NAMALWA (cell line): ENCODE results near the gene KIR2DL3.
"Not testable (repeated sequence)": the region's sequence is repeated elsewhere in the genome, so short reads cannot be mapped to it uniquely, and the experiment has no call there.

Experiments used
- DNase-seq: peaks from one replicate; pipeline ENCODE4 v3.0.0-alpha.2; 2015; ENCODE audit warnings: low spot score

Gene KIR2DL3

DNA sequence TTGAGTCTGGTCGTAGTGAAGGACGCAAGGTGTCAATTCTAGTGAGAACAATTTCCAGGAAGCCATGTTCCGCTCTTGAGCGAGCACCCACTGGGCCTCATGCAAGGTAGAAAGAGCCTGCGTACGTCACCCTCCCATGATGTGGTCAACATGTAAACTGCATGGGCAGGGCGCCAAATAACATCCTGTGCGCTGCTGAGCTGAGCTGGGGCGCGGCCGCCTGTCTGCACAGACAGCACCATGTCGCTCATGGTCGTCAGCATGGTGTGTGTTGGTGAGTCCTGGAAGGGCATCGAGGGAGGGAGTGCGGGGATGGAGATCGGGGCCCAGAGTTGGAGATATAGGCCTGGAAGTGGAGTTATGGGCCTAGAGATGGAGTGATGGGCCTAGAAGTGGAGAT lies at the start of gene KIR2DL3:
KIR2DL3 (plus strand) TSS at position 208 of the 400 bp plus-strand sequence; CDS start at position 241, 33 bp downstream.
- not testable (repeated sequence) for DNase-seq

DNA sequence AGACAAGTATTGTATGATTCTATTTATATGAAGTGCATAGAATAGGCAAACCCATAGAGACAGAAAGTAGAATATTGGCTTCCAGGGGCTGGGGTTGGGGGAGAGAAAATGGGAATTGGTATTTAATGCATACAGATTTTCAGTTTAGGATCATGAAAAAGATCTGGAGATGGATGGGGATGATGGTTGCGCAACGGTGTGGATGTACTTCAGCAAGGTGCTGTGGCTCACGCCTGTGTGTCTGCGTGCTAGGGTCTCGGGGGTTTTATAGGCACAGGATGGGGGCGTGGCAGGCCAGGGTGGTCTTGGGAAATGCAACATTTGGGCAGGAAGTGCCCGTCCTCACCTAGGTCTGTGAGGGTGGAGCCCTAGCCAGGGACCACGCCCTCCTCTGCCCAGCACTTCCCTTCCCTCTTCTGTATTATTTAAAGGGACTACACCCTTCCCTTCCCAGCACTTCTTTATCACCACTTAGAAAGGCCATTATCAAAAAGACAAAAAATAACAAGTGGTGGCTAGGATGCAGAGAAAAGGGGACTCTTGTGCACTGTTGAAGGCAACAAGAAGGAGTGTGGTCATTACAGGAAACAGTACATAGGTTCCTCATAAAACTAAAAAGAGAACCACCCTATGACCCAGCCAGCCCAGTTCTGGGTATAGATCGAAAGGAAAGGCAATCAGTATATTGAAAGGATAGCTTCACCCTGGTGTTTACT lies 46.6 kb upstream of the KIR2DL3 start:
- no peak for DNase-seq

DNA sequence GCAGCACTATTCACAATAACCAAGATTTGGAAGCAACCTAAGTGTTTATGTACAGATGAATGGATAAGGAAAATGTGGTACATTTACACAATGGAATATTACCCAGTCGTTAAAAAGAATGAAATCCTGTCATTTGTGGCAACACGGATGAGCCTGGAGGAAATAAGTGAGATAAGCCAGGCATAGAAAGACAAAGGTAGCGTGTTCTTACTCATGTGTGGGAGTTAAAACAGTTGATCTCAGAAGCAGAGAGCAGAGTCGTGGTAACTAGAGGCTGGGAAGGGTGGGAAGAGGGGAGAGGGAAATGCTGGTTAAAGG lies 46.1 kb upstream of the KIR2DL3 start:
- no peak for DNase-seq

DNA sequence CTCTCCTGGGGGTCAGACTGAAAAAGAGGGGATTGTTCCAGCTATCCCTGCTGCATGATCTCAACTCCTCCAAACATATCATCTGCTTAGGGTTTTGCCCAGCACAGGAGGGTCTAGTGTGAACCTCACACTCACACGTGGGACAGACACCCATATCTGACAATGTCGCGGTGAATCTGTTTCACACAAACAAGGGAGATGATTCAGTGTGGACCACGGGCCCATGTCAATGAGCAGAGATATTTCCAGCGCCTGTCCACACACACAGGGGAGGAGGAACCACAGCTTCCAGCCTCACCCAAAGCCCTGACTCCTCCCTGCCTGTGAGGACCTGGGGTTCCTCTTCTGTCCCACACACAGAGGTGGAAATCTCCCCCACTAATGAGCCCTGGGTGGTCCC lies 43.7 kb upstream of the KIR2DL3 start:
- no peak for DNase-seq

DNA sequence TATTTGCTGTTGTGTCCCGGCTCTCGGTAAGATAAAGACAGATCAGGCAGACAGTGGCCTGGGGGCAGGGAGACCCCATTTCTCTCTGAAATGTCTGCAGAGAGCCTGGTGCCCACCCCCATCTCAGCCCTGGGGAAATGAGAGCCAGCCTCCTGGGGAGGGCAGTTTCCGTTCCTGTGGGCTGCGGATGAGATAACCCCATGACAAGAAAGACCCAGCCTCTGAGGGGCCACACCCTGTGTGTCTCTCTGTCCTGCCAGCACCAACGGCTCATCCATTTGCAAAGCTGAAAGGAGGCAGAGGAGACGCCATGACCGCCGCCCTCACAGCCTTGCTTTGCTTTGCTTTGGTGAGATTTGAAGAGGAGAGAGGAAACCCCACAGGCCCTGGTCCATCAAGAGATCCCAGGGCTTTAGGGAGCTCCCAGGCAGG lies 42.2 kb upstream of the KIR2DL3 start:
- DNase-seq, result no peak

DNA sequence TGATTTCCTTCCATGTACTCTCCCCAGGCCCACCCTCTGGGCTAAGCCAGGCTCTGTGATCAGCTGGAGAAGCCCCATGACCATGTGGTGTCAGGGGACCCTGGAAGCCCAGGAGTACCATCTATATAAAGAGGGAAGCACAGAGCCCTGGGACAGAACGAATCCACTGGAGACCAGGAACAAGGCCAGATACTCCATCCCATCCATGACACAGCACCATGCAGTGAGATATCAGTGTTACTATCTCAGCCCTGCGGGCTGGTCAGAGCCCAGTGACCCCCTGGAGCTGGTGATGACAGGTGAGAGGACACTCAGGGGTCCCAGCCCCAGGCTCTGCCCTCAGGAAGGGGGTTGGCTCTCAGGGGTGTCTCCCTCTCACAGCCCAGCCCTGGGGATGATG lies 41.5 kb upstream of the KIR2DL3 start:
- no peak for DNase-seq

DNA sequence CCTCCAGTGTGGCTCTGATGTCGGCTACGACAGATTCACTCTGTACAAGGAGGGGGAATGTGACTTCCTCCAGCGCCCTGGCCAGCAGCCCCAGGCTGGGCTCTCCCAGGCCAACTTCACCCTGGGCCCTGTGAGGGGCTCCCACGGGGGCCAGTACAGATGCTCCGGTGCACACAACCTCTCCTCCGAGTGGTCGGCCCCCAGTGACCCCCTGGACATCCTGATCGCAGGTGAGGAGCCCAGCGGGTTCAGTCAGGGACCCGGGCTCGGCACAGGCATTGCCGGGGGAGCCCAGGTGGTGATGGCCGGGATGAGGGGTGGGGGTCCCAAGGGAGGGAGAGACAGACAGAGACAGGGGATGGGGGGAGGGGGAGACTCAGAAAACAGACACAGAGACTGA lies 40.6 kb upstream of the KIR2DL3 start:
- DNase-seq, result not testable (repeated sequence)

DNA sequence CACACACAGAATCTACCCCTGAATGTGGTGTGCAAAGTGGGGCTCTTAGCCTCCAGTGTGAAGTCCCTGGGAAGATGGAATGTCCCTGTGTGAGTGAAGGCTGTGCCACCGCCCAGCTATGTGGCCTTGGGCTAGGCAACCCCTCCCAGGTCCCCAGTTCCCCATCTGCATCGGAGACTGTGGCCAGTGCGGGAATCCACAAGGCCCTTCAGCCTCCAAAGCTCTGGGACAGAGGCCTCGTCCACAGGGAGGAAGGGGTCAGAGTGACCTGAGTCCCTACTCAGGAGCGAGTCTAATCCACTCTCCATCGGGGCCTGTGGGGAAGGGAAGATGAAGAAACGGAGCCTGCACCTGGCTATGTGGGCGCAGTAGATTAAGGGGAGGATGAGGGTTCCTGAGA lies 33.4 kb upstream of the KIR2DL3 start:
- no peak for DNase-seq

DNA sequence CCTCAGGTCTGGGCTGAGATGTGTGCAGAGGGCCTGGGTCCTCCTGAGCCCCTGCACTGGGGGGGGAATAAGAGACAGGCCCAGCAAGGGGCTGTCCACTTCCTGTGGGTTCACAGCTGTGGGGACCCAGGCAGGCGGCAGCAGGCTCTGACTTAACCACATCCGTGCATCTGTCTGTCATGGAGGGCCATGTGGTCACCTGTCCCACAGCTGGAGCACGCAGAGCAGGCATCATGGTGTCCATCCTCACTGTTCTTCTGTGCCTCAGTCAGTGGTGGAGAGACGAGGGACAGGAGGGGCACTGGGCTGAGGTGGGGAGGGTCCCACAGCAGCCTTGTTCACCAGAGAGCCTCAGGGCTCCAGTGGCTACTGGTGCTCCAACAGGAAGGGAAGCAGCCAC lies 30.4 kb upstream of the KIR2DL3 start:
- no peak for DNase-seq

DNA sequence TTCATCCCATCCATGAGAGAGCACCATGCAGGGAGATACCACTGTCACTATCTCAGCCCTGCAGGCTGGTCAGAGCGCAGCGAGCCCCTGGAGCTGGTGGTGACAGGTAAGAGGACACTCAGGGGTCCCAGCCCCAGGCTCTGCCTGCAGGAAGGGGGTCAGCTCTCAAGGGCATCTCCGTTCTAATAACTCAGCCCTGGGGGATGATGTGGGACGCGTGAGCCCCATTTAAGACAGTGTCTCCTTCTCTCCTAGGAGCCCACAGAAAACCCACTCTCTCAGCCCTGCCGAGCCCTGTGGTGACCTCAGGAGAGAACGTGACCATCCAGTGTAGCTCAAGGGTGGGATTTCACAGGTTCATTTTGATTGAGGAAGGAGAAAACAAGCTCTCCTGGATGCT lies 29.5 kb upstream of the KIR2DL3 start:
- DNase-seq, result no peak

DNA sequence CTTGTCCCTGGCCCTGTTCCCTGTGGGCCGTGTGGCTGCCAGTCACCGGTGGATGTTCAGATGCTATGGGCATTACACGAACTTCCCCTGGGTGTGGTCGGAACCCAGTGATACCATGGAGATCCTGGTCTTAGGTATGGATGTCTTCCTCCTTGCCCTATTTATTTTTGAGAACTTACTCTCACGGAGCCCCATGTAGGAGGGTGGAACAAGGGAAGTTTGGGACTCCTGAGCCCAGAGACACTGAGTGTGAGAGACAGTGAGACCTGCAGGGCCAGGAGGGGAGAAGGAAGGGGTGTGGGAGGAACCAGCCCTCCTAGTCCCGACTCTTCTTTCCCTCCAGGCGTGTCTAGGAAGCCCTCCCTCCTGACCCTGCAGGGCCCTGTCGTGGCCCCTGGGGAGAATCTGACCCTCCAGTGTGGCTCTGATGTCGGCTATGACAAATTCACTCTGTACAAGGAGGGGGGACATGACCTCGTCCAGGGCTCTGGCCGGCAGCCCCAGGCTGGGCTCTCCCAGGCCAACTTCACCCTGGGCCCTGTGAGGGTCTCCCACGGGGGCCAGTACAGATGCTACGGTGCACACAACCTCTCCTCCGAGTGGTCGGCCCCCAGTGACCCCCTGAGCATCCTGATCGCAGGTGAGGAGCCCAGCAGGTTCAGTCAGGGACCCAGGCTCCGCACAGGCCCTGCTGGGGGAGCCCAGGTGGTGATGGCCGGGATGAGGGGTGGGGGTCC lies 28.9 kb upstream of the KIR2DL3 start:
- no peak for DNase-seq

DNA sequence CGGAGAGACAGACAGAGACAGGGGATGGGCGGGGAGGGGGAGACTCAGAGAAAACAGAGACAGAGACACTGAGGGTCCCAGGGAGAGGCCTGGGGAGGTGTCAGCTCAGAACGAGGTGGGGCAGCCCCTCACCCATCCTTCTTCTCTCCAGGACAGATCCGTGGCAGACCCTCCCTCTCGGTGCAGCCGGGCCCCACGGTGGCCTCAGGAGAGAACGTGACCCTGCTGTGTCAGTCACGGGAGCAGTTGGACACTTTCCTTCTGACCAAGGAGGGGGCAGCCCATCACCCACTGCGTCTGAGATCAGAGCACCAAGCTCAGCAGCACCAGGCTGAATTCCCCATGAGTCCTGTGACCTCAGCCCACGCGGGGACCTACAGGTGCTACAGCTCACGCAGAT lies 28.4 kb upstream of the KIR2DL3 start:
- not testable (repeated sequence) for DNase-seq

DNA sequence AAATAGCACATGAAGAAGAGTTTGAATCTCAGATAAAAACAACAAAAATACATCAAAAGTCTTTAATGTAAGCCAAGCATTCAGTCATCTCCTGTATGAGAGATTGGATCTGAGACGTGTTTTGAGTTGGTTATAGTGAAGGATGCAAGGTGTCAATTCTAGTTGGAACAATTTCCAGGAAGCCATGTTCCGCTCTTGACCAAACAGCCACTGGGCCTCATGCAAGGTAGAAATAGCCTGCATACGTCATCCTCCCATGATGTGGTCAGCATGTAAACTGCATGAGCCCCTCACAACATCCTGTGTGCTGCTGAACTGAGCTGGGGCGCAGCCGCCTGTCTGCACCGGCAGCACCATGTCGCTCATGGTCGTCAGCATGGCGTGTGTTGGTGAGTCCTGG lies 14.2 kb upstream of the KIR2DL3 start, which contains the start of gene KIR3DL3:
KIR3DL3 (plus strand) TSS at position 301 of the 400 bp plus-strand sequence; CDS start at position 356, 55 bp downstream.
- DNase-seq, result no peak

DNA sequence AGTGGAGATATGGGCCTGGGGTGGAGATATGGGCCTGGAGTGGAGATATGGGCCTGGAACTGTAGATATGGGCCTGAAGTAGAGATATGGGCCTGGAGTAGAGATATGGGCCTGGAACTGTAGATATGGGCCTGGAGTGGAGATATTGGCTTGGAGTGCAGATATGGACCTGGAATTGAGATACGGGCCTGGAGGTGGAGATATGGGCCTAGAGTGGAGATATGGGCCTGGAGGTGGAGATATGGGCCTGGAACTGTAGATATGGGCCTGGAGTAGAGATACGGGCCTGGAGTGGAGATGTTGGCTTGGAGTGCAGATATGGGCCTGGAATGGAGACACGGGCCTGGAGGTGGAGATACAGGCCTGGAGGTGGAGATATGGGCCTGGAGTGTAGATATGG lies 13.7 kb upstream of the KIR2DL3 start:
- no peak for DNase-seq

DNA sequence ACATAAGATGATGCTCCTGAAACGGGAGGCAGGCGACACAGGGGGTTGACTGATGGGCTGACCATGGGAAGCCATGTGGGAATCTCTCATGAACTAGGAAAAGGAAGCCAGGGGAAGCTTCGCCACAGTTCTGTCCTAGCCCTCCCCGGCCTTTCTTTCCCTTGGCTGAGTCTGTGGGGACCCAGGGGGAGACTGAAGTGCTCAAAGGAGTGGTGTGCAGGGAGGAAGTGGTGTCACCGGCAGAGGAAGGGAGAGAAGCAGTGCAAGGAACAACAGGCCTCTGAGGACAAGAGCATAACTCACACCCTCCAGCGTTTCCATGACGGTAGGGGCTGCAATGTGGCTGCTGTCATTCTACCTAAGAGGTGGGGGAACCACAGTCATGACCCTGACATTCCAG lies 13.0 kb upstream of the KIR2DL3 start:
- no peak for DNase-seq

DNA sequence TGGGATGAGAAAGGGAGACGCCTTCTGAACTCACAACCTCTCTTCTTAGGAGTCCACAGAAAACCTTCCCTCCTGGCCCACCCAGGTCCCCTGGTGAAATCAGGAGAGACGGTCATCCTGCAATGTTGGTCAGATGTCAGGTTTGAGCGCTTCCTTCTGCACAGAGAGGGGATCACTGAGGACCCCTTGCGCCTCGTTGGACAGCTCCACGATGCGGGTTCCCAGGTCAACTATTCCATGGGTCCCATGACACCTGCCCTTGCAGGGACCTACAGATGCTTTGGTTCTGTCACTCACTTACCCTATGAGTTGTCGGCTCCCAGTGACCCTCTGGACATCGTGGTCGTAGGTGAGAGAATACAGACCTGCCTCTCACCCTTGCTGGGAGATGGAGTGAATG lies 10.8 kb upstream of the KIR2DL3 start:
- no peak for DNase-seq

DNA sequence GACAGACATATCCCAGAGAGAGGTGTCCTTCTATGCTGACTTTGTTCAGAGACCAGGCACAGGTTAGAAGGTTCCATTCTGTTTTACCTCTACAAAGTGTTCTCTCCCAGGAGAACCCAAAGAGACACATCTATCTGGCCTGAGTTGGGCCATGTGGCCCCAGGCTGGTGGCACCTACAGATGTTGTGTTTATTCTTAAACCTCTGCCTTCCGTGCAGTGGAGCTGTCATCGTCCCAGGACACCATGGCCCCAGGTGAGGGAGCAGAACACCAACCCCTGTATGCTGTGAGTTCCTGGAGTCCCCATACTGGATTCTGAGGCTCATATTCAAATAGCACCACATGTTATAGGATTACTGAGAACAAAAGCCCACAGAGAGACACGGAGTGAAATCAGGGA lies 10.1 kb upstream of the KIR2DL3 start:
- DNase-seq, result no peak

DNA sequence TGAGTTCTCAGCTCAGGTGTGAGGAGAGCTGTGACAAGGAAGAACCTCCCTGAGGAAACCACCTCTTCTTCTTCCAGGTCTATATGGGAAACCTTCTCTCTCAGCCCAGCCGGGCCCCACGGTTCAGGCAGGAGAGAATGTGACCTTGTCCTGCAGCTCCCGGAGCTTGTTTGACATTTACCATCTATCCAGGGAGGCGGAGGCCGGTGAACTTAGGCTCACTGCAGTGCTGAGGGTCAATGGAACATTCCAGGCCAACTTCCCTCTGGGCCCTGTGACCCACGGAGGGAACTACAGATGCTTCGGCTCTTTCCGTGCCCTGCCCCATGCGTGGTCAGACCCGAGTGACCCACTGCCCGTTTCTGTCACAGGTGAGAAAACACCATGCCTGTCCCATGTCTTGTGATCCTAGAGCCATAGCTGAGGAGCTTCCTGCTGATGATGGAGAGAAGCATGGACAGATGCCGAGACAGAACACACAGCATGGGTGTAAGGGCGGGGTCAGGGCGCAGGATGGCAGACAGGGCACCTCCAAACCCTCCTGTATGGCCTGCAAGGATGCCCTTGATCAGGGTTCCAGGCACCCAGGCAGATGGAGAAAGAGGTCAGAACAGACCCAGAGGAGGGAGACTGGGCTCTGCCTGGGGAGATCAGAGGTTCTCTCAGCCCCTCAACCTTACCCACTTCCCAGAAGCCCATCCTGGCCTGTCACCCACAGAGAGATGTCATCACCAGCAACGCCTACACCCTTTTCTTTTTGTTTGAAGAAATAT lies 8.7 kb upstream of the KIR2DL3 start:
- DNase-seq, result no peak

DNA sequence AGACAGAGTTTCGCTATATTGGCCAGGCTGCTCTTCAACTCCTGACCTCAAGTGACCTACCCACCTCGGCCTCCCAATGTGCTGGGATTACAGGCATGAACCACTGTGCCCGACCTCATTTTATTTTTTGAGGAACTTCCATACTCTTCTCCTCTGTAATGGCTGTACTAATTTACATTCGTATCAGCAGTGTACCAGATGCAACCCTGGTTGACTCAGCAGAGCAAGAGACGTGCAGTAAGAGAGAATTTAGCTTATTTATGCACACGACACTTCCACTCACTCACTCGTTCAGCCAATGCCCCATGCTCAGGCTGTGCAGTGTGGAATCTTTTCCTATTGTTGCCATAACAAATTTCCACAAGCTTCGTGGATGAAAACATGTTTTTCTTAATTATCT lies 7.1 kb upstream of the KIR2DL3 start:
- DNase-seq, result no peak

DNA sequence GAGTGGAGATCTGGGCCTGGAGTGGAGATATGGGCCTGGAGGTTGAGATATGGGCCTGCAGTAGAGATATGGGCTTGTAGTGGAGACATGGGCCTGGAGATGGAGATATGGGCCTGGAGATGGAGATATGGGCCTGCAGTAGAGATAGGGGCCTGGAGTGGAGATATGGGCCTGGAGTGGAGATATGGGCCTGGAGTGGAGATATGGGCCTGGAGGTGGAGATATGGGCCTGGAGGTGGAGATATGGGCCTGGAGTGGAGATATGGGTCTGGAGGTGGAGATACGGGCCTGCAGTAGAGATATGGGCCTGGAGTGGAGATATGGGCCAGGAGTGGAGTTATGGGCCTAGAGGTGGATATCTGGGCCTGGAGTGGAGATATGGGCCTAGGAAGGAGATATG lies 402 bp downstream of the KIR2DL3 start:
- DNase-seq, result no peak

DNA sequence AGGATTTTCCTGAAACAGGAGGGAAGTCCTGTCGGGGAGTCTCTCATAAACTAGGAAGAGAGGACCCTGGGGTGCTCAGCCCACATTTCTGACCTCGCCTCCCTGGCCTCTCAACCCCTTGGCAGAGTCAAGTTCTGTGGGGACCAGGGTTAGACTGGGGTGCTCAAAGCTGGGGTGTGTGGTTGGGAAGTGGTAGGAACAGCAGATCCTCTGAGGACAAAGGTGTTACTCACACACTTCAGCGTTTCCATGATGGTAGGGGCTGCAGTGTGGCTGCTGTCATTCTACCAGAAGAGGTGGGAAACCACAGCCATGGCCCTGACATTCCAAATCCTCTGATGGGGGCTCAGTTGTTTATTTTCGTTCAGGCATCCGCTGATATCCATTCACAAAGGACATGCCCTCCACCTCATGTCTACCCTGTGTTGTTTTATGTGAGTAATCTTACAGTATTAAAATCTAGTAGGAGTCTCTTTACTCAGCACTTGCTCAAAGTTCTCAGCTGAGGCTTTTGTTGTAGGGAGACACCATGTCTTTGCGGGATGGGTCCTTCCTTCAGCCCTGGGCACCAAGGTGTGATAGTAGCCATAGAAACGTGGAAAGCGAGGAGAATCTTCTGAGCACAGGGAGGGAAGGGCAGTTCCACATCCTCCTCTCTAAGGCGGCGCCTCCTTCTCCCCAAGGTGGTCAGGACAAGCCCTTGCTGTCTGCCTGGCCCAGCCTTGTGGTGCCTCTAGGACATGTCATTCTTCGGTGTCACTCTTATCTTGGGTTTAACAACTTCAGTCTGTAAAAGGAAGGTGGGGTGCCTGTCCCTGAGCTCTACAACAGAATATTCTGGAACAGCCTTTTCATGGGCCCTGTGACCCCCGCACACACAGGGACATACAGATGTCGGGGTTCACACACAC lies 1.5 kb downstream of the KIR2DL3 start:
- DNase-seq, result no peak

DNA sequence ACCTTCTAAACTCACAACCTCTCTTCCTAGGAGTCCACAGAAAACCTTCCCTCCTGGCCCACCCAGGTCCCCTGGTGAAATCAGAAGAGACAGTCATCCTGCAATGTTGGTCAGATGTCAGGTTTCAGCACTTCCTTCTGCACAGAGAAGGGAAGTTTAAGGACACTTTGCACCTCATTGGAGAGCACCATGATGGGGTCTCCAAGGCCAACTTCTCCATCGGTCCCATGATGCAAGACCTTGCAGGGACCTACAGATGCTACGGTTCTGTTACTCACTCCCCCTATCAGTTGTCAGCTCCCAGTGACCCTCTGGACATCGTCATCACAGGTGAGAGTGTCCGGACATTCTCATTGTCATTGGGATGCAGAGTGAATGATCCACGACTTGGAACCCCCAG lies 3.6 kb downstream of the KIR2DL3 start:
- not testable (repeated sequence) for DNase-seq
